Measurements from ENCODE around the gene ZNF236. TPM values are rescaled to one million over a fixed set of nuclear protein-coding genes. Genes with fewer than 3 reads are reported as not detected.

The ZNF236 gene
- total RNA-seq, 6 experiments from 2014 or later: 3.8 to 7.6 (median 5.8) TPM

GRCh38 chr18:76819411-76820136 is 2.8 kb upstream of the ZNF236 start:
- Histone ChIP-seq H3K4me3 (no peak overlapping the region), H3K4me1 (peaks cover 0 to 8% (median 0%) of the 10 kb centered on the region in 4 donors), H3K27me3 (no peaks in the 10 kb centered on the region), H3K36me3 (peaks cover 0 to 3% (median 0%) of the 10 kb centered on the region in 4 donors), H3K27ac (no peak overlapping the region), H3K9me3 (no peaks in the 10 kb centered on the region)
- 87% methylated on average over 11 of the region's 11 CpGs for WGBS (ENCODE audit: insufficient coverage, low coverage, low lambda C conversion rate, missing lambda C conversion rate)
- ATAC-seq: no peak
- intact Hi-C loops (cut with DNase I): no loop called here
- TF ChIP-seq CTCF (IDR thresholded peaks at IDR 0.05) (no peak), POLR2A (IDR thresholded peaks at IDR 0.05) (no peak)
- DNase-seq: no peak

- intact Hi-C loops (cut with DNase I): no loop called here
- H3K27me3 ChIP-seq: no peaks in the 10 kb centered on the region
- H3K27ac ChIP-seq: peak overlapping the region; percentile 87 to 91 (median 89)
- 0% methylated on average over 12 of the region's 12 CpGs for WGBS (ENCODE audit: insufficient coverage, low coverage, low lambda C conversion rate, missing lambda C conversion rate)
- no peaks in the 10 kb centered on the region for H3K36me3 ChIP-seq
- peak overlapping the region; percentile 73 to 89 (median 79) for H3K4me3 ChIP-seq
- no peak for DNase-seq
- H3K9me3 ChIP-seq: no peaks in the 10 kb centered on the region
- peak in 1 of 4 donors; percentile 47 for ATAC-seq
- TF ChIP-seq CTCF (IDR thresholded peaks at IDR 0.05) (no peak), POLR2A (IDR thresholded peaks at IDR 0.05) (no peak)
- H3K4me1 ChIP-seq: peaks cover 0 to 8% (median 0%) of the 10 kb centered on the region in 4 donors
These were observed 942 bp upstream of the ZNF236 start for GRCh38 chr18:76821356-76821874.

GRCh38 chr18:76821875-76822505 is 367 bp upstream of the ZNF236 start:
- Histone ChIP-seq H3K4me3 (peak overlapping the region; percentile 73 to 89 (median 79)), H3K27ac (peak overlapping the region; percentile 87 to 91 (median 89)), H3K4me1 (peaks cover 0 to 8% (median 0%) of the 10 kb centered on the region in 4 donors), H3K36me3 (no peaks in the 10 kb centered on the region), H3K9me3 (no peaks in the 10 kb centered on the region), H3K27me3 (no peaks in the 10 kb centered on the region)
- no peak for TF ChIP-seq CTCF (IDR thresholded peaks at IDR 0.05)
- TF ChIP-seq POLR2A (IDR thresholded peaks at IDR 0.05): peak; percentile 67
- WGBS (ENCODE audit: insufficient coverage, low coverage, low lambda C conversion rate, missing lambda C conversion rate): 2% methylated on average over 7 of the region's 88 CpGs
- ATAC-seq (peak; percentile 59 to 64 (median 64)), DNase-seq (peak; percentile 61 to 76 (median 63))
- intact Hi-C loops (cut with DNase I): no loop called here

- intact Hi-C loops (cut with DNase I): no loop called here
- Histone ChIP-seq H3K4me3 (peak overlapping the region; percentile 49 to 73 (median 61)), H3K36me3 (no peaks in the 10 kb centered on the region), H3K4me1 (peaks cover 0 to 8% (median 0%) of the 10 kb centered on the region in 4 donors), H3K9me3 (no peaks in the 10 kb centered on the region), H3K27me3 (no peaks in the 10 kb centered on the region), H3K27ac (peak overlapping the region; percentile 31 to 89 (median 63))
- ATAC-seq (peak in 1 of 4 donors; percentile 1), DNase-seq (peak in 2 of 3 donors; percentile 32 to 58)
- 4% methylated on average over 4 of the region's 26 CpGs for WGBS (ENCODE audit: insufficient coverage, low coverage, low lambda C conversion rate, missing lambda C conversion rate)
- TF ChIP-seq POLR2A (IDR thresholded peaks at IDR 0.05): no peak
- no peak for TF ChIP-seq CTCF (IDR thresholded peaks at IDR 0.05)
These were observed 793 bp downstream of the ZNF236 start for GRCh38 chr18:76823161-76823538.
